WI38 (cell line): ENCODE data around the gene IRAK1BP1.
"Not testable (repeated sequence)": the region's sequence is repeated elsewhere in the genome, so short reads cannot be mapped to it uniquely, and the experiment has no call there.

Source experiments
- H3K4me3 ChIP-seq: 2 replicates; pipeline ENCODE4 v1.5.1; 2011; ENCODE audit warnings: low read depth, mild to moderate bottlenecking, control low read depth, low read length
- TF ChIP-seq, protein P1 (sequence below): IDR thresholded peaks from 2 replicates; pipeline ENCODE4 v1.5.1; 2012; ENCODE audit warnings: low read depth, mild to moderate bottlenecking, control low read depth, low read length

The IRAK1BP1 gene

DNA sequence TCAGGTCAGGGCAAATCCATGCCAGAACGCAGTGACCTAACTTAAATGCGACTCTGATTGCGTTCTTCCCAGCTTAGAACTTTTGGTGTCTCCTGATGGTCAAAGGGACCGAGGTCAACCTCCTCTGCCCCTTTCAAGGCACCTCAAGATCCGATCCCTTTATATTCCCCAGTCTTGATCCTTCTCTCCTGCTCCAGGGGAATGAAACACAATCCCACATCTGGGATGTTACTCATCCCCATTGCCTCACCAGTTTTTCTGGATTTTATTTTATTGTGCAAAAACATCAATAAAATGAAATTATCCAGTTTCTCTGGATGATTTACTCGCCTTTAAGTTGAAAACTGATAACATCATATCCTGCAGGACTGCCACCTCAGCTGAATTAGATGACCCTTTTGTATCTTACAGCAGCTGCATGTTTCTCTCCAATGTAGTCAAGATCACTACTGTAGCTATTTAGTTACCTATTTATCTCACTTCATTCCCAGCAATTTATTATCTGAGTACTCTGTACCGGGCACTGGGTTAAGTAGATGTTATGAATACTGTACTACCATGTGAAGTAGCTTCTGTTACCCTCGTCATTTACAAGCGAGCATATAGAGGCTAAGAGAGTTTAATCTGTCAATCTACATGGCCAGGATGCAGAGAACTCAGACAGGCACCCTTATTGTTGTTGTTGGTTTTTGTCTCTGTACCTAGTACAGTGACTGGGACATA is 44.0 kb downstream of the IRAK1BP1 start:
- no peak overlapping the region for H3K4me3 ChIP-seq
- TF ChIP-seq, protein P1, sequence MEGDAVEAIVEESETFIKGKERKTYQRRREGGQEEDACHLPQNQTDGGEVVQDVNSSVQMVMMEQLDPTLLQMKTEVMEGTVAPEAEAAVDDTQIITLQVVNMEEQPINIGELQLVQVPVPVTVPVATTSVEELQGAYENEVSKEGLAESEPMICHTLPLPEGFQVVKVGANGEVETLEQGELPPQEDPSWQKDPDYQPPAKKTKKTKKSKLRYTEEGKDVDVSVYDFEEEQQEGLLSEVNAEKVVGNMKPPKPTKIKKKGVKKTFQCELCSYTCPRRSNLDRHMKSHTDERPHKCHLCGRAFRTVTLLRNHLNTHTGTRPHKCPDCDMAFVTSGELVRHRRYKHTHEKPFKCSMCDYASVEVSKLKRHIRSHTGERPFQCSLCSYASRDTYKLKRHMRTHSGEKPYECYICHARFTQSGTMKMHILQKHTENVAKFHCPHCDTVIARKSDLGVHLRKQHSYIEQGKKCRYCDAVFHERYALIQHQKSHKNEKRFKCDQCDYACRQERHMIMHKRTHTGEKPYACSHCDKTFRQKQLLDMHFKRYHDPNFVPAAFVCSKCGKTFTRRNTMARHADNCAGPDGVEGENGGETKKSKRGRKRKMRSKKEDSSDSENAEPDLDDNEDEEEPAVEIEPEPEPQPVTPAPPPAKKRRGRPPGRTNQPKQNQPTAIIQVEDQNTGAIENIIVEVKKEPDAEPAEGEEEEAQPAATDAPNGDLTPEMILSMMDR: no peak

DNA sequence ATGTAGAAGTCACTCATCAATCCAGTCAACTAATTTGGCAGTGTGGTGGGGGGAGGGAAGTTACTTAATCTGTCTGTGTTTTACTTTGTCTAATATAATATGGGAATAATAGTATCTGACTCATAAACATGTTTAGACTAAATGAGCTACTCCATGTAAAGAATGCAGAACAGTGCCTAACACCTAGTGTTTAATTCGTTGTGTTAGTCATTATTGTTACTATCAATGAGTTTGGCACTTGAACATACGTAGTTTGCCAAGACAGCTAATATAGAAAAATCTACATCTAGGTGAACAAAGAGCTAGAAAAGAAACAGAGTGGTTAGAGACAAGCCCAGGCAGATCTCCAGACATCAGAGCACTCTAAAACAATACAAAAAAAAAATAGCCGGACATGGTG is 49.1 kb downstream of the IRAK1BP1 start:
- TF ChIP-seq, protein P1: no peak

DNA sequence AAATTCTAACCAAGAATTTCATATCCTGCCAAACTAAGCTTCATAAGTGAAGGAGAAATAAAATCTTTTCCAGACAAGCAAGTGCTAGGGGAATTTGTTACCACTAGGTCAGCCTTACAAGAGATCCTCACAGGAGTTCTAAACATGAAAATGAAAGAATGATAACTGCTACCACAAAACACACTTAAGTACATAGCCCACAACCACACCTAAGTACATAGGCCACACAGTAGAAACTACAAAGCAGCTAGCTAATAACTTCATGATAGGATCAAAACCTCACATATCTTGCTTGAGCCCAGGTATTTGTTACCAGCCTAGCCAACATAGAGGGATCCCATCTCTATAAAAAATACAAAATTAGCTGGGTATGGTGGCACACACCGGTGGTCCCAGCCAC is 50.4 kb downstream of the IRAK1BP1 start:
- TF ChIP-seq, protein P1: no peak
- no peak overlapping the region for H3K4me3 ChIP-seq

More for the DNA sequence above, 49.1 kb downstream of the IRAK1BP1 start:
- H3K4me3 ChIP-seq: no peak overlapping the region

DNA sequence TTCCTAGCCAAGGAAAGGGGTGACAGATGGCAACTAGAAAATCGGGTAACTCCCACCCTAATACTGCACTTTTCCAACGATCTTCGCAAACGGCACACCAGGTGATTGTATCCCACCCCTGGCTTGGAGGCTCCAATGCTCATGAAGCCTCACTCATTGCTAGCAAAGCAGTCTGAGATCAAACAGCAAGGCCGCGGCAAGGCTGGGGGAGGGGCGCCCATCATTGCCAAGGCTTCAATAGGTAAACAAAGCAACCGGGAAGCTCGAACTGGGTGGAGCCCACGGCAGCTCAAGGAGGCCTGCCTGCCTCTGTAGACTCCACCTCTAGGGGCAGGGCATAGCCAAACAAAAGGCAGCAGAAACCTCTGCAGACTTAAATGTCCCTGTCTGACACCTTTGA is 53.8 kb downstream of the IRAK1BP1 start:
- not testable (repeated sequence) for H3K4me3 ChIP-seq

DNA sequence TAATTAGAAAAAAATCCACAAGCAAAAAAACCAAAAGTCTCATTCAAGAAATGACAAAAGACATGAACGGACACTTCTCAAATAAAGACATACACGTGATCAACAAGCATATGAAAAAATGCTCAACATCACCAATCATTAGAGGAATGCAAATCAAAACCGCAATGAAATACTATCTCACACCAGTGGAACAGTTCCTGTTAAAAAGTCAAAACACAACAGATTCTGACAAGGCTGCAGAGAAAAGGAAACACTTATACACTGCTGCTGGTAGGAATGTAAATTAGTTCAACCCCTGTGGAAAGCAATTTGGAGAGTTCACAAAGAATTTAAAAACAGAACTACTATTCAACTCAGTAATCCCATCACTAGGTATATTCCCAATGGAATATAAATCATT is 58.0 kb downstream of the IRAK1BP1 start:
- H3K4me3 ChIP-seq: no peak overlapping the region
- TF ChIP-seq, protein P1: no peak

DNA sequence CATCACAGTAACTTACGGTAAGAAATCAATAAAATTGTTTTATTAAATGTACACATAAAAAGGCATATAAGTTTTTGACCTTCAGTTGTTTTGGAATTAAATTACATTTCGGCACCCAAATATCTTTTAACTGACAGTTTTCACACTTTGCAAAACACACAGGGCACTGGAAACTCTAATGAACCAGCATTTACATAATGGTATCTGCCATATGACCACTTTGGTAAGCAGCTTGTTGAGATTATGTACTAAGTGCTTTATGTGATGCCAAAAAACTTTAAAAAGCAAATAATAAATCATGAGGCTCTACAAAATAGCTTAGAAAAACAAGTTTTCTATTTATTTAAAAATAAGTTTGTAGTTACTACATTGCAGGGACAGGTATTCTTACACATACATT is 68.2 kb downstream of the IRAK1BP1 start:
- TF ChIP-seq, protein P1: no peak
- no peak overlapping the region for H3K4me3 ChIP-seq

DNA sequence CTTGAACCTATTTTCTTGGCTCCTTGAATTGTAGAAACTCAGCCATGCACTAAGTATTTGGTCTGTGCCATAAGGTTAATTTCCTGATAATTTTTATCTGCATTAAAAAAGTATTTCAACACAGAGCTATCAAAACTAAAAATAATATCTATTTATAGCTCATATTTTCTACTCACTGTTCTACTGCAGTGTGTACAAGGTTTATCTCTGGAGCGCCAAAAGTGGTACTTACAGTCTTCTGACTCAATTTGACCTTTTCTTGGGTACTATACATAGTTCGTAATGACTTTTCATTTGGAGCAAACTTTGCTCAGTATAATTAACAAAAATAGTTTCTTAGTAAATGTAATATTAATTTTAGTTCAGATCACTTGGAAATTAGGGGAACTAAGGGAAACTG is 69.2 kb downstream of the IRAK1BP1 start:
- no peak overlapping the region for H3K4me3 ChIP-seq
- TF ChIP-seq, protein P1: no peak

DNA sequence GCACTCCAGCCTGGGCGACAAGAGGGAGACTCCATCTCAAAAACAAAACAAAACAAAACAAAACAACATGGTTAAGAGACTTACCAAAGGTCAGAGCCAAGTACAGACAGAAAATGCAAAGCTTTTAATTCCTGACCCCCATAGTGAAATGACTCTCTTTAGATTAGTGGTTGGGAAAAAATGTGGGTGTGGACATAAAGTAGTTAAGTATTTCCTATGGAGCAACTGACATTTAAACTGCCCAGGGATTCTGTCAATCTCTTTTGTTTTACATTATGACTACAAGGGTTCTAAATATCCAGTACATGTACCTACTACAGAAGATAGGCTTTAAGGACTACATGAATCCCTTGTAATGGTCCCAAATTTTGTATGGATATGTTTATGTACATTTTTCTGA is 75.1 kb downstream of the IRAK1BP1 start:
- TF ChIP-seq, protein P1: no peak
- no peak overlapping the region for H3K4me3 ChIP-seq
